IPS-18c (cell line): ENCODE results near the gene PANX1.

Experiments used
- H3K4me3 ChIP-seq: 2 replicates; pipeline ENCODE4 v1.7.0; 2013; ENCODE audit warnings: low read depth, mild to moderate bottlenecking, low read length, moderate library complexity; ENCODE audit not compliant: insufficient read depth
- H3K9me3 ChIP-seq: one replicate; pipeline ENCODE4 v1.6.1; 2013; ENCODE audit warnings: mild to moderate bottlenecking, low read length, moderate library complexity; ENCODE audit not compliant: control insufficient read depth, insufficient read depth

The PANX1 gene

GRCh38 chr11:94169516-94169915, 40.9 kb downstream of the PANX1 start:
- Histone ChIP-seq H3K4me3 (no peak overlapping the region), H3K9me3 (no peaks in the 10 kb centered on the region)

DNA sequence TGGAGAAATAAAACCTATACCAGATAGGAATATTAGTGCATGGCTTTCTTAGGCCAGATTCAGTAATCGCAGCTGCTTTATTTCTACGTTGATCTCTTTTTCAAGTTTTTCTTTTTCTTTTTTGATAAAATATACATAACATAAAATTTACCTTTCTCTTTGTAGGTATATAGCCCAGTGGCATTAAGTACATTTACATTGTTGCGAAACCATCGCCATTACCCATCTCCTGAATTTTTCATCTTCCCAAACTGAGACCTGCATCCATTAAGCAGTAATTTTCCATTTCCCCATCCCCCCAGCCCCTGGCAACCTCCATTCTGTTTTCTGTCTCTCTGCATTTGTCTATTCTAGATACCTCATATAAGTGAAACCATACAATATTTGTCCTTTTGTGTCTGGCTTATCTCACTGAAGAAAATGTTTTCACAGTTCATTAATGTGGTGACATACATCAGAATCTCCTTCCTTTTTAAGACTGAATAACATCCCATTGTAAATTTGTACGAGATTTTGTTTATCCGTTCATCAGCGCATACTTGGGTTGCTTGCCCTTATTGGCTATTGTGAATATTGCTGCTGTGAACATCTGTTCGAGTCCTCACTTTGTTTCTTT, 41.4 kb downstream of the PANX1 start:
- Histone ChIP-seq H3K4me3 (no peak overlapping the region), H3K9me3 (no peaks in the 10 kb centered on the region)

GRCh38 chr11:94170953-94171352, 42.3 kb downstream of the PANX1 start:
- Histone ChIP-seq H3K4me3 (no peak overlapping the region), H3K9me3 (no peaks in the 10 kb centered on the region)

DNA sequence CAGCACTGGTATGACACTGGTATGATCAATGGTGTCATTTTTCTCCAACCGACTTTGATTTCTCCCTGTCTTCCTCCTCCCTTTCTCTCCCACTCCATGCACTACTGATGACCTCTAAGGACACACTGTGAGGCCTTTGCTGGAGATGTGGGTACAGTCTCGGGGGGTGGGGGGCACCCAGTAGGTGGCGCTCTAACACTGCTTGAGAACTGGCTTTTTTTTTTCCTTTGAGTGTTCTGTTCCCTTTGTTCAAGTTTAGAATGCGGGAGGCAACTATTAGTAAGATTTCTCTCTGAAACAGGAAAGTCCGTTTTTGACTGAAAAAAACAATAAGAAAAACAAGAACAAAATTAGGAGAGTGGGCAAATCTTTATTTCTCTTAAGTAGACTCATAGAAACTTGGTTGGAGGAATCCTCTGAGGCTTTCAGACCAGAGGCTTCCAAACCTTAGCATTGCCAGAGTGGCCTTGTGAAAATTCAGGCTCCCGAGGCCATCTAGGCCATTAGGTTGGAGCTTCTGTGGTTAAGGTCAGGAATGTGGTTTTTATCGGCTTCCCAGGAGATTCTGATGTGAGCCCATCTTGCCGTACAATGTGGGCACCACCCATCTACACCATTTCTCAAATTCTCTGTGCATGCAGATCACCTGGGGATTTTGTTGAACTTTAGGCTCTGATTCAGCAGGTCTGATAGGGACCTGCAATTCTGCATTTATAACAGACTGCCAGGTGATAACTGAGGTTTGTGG, 43.2 kb downstream of the PANX1 start:
- Histone ChIP-seq H3K4me3 (no peak overlapping the region), H3K9me3 (no peaks in the 10 kb centered on the region)

- Histone ChIP-seq H3K4me3 (no peak overlapping the region), H3K9me3 (no peaks in the 10 kb centered on the region)
Measured at GRCh38 chr11:94175535-94175934, 46.9 kb downstream of the PANX1 start.

DNA sequence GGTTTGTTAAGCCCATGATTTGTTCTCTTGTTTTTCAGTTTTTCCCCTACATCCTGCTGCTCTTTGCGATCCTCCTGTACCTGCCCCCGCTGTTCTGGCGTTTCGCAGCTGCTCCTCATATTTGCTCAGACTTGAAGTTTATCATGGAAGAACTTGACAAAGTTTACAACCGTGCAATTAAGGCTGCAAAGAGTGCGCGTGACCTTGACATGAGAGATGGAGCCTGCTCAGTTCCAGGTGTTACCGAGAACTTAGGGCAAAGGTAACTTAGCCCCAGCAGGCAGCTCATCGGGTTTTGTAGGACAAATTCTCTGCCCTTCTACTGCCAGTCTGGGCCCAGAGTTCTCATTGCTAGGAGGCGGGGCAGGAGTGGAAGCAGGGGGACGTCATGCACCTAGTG, 49.7 kb downstream of the PANX1 start:
- H3K9me3 ChIP-seq = no peaks in the 10 kb centered on the region

GRCh38 chr11:94179696-94180095, 51.1 kb downstream of the PANX1 start:
- no peaks in the 10 kb centered on the region for H3K9me3 ChIP-seq

More for the DNA sequence above, 49.7 kb downstream of the PANX1 start:
- no peak overlapping the region for H3K4me3 ChIP-seq

DNA sequence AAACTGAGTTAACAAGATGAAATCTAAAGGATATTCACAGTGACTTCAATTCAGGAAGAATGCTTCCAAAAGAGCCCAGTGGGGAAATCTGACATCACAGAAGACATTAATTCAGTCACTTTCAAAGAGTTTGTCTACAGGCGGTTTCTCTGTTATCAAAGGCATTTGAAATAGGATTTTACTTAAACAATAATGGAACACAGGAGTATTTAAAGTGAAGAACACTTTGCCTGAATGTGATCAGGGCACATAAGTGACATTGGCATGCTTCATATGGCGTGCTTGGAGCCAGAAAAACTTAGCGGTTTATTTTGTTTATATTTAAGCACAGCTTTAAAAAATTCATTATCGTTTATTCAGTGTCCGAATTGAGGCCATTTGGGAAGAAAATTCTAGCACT, 52.9 kb downstream of the PANX1 start:
- H3K9me3 ChIP-seq = no peaks in the 10 kb centered on the region

More at GRCh38 chr11:94179696-94180095, 51.1 kb downstream of the PANX1 start:
- no peak overlapping the region for H3K4me3 ChIP-seq

DNA sequence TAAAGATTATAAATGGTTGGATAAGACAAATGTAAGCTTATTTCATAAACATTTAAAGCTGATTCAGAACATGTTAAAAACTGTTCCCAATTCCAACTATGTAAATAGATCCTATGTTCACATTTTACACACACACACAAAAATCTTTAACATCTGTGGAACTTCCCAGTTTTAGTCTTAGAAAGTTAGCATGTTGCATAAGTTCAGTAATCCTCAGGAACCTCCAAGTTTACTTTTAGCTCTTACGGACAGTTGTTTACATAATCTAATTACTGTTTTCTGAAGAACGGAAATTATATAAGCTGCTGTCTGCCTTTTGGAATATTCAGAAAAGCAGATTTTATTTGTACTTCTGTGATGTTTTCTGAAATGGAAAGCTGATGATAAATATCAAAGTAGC, 53.3 kb downstream of the PANX1 start:
- no peak overlapping the region for H3K4me3 ChIP-seq
- H3K9me3 ChIP-seq = no peaks in the 10 kb centered on the region

More for the DNA sequence above, 52.9 kb downstream of the PANX1 start:
- H3K4me3 ChIP-seq = no peak overlapping the region

DNA sequence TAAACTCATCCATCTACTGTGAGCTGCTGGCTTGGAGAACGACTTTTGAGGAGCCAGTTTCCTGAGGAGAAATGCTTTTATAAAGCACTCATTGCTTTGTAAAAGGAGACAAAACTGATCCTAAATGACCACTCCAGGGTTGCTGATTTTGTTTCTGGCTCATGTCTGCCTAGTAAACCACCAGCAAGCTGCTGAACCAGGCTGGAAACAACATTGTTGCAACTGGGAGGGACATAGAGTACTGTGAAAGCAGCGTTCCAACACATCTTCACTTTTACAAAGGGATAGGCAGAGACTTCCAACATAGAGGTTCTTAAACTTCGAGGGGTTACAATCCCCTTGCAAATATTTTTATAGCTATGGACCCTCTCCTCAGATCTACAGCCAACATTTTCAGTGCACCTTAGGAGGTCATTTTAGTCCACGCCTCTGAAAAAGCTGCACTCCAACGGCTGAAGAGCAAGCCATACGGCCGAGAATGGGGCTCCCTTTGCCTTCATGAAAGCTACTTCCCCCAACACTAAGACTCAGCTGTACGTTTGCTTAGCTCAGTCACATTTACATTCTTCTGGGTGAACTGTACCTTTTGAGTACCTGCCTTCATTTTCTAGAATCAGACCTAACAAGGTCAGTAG, 54.7 kb downstream of the PANX1 start:
- Histone ChIP-seq H3K4me3 (no peak overlapping the region), H3K9me3 (no peaks in the 10 kb centered on the region)

- Histone ChIP-seq H3K9me3 (no peaks in the 10 kb centered on the region), H3K4me3 (no peak overlapping the region)
Measured at GRCh38 chr11:94183886-94184264, 55.2 kb downstream of the PANX1 start.

DNA sequence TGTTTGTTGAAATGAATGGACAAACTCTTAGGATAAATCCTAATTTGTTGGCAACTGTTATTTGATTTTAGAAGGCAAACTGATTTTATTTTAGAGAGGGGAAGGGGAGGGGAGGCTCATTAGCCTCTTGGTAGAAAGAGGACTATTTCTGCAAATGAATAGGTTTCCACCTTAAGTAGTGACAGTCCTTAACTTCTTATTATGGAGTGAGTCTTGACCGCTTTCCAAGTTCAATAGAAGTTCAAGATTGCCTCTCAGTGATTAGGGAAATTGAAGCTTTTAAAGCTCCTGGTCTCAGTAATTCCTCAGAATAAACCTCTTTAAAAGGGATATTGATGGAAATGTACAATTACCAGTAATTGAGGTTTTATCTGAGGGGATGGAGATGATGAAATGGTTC, 55.7 kb downstream of the PANX1 start:
- H3K4me3 ChIP-seq = no peak overlapping the region
- no peaks in the 10 kb centered on the region for H3K9me3 ChIP-seq

GRCh38 chr11:94184846-94185245, 56.2 kb downstream of the PANX1 start:
- no peaks in the 10 kb centered on the region for H3K9me3 ChIP-seq
- H3K4me3 ChIP-seq = no peak overlapping the region

DNA sequence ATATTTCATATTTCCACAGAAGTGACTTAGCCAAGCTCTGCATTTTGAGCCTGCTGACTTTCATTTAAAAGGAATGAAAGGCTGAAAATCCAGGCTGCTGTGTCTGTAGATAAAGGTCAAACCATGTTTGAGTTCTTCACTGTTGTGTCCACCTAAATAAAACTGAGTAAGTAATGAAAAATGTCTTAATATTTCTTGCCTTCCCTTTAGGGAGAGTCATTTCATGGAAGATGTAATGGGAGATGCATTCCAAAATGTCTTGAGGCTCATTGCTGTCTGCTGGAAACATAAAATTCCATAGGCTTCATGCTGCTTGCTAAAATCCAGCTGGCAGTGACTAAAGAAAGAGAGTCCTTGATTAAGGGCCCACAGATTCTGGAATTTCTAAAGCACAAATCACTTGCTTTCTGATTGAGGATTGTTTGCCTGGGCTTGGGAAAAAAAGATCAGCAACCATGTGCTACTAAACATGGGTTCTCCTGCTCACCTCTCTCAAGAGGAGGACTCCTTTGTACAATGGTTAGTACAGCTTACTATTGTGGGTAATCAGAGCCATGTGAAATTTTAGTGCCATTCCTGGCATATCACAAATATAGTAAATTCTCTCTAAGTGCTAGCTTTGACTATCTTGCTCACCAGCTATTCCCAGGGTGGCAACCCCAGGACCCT, 56.9 kb downstream of the PANX1 start:
- H3K9me3 ChIP-seq = no peaks in the 10 kb centered on the region
- no peak overlapping the region for H3K4me3 ChIP-seq

DNA sequence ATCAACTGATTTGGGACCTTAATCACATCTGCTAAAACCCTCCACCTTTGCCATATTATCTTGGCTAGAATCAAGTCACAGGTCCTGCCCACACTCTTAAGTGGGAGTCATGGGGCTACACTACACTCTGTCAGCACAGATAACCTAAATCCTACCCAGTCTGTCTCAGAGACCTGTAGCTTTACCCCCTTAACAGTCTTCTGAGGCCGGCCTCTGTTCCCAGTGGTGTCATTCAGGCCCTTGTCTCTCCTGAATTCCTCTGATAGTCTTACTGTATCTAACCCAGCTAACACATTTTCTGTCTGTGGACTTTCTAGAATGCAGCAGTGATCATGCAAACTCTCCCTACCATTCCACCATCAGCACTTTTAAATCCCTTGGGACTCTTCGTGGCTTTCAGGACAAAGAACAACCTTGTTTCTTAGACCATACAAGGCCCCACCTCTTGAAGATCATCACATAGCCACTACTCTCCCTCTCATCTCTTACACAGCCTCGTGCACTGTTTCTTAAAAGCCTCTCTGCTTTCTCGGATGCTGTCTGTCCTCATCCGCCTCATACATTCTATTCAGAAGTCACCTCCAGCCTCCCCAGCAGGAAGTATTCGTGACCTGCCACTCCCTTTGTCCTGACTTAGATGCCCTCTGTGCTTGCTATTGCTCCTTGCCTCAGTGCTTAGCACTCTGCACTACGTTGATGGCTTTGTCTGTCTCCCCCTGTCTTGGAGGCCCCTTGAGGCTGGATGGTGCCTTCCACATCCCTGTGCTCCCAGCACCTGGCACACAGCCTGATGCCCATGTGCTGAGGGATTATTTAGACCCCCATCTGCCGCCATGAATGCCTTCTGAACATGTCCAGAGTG, 57.9 kb downstream of the PANX1 start:
- no peak overlapping the region for H3K4me3 ChIP-seq
- no peaks in the 10 kb centered on the region for H3K9me3 ChIP-seq

DNA sequence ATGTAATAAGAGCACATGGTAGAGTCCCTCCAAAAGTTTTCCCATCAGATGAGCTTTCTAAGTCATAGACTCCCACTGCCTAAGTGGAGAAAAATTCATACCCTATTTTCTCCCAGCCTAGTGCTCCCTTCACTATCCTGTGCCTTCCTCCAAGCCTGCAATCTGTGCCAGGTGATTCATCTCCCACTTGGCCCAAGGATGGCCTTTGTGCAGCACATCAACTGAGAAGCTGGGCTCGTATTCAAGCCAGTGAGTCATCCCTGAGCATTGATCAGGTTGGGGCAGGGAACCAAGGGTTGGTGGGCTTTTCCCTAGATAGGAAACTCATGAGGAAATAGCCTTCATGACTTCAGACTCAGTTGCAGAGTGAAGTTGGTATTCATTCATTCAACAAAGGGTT, 64.6 kb downstream of the PANX1 start:
- H3K9me3 ChIP-seq = no peaks in the 10 kb centered on the region
- H3K4me3 ChIP-seq = no peak overlapping the region

DNA sequence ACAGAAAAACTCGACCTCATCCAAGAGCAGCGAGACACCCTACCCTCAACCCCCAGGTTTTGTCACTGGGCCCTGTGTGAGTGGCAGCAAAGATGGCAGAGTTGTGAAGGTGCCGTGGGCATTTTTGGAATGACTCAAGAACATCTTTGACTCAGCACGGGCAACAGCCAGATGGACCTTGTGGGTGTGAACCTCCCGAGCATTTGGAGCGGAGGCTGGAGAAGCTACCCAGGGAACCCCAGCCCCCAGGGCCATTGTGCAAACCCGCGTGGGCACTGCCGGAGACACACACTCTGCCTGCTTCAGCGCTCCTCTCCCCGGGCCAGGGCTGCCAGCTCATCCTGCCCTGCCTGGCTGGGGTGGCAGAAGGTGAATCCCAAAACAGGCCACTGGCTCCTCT, 66.1 kb downstream of the PANX1 start:
- H3K4me3 ChIP-seq = no peak overlapping the region
- H3K9me3 ChIP-seq = no peaks in the 10 kb centered on the region
